Lung microvascular endothelial cell (primary cell): ENCODE results near the gene FAM83G. TPM values are rescaled to one million over a fixed set of nuclear protein-coding genes. Genes with fewer than 3 reads are reported as not detected.
A peak's percentile ranks its signal among the peaks of the same experiment; 100 is the strongest.

Experiments used
- DNase-seq, 2 donors: peaks; one replicate each; pipeline versions ENCODE4 v3.0.0 to v3.0.0-alpha.2; 2010; ENCODE audit warnings: low read depth in 2 of 2
- total RNA-seq: library from RNA; depleted of rRNA; stranded (reverse); fragments of >200 nt; gene quantifications from 2 replicates; pipeline ENCODE4 v1.2.1, GENCODE V29; 2014

Gene FAM83G
- total RNA-seq, 1 donor from 2014 or later: 8.1 TPM

- no peak for DNase-seq
These were observed 33.7 kb downstream of the FAM83G start for GRCh38 chr17:18970582-18971480.

- DNase-seq: peak; percentile 20 to 49
These were observed 35.3 kb downstream of the FAM83G start for GRCh38 chr17:18968945-18969887.

GRCh38 chr17:18968345-18968744 is 36.2 kb downstream of the FAM83G start:
- peak; percentile 63 to 82 for DNase-seq

GRCh38 chr17:18967916-18968315 is 36.6 kb downstream of the FAM83G start:
- DNase-seq: peak; percentile 20 to 22

- DNase-seq: peak; percentile 17 to 31
These were observed 37.5 kb downstream of the FAM83G start for GRCh38 chr17:18966831-18967624.

GRCh38 chr17:18965530-18966236 is 38.9 kb downstream of the FAM83G start:
- peak in 1 of 2 donors; percentile 21 for DNase-seq

- no peak for DNase-seq
These were observed 40.0 kb downstream of the FAM83G start for GRCh38 chr17:18964550-18964949.

GRCh38 chr17:18964018-18964351 is 40.6 kb downstream of the FAM83G start:
- no peak for DNase-seq

- DNase-seq: no peak
These were observed 41.2 kb downstream of the FAM83G start for GRCh38 chr17:18963126-18964017.

- no peak for DNase-seq
These were observed 42.1 kb downstream of the FAM83G start for GRCh38 chr17:18962494-18962815.

GRCh38 chr17:18961634-18962493 is 42.7 kb downstream of the FAM83G start:
- DNase-seq: peak in 1 of 2 donors; percentile 64

GRCh38 chr17:18960803-18961511 is 43.6 kb downstream of the FAM83G start:
- peak; percentile 69 to 77 for DNase-seq

- DNase-seq: no peak
These were observed 44.3 kb downstream of the FAM83G start for GRCh38 chr17:18960241-18960665.

- no peak for DNase-seq
These were observed 44.7 kb downstream of the FAM83G start for GRCh38 chr17:18959845-18960240.

GRCh38 chr17:18959071-18959844 is 45.3 kb downstream of the FAM83G start:
- DNase-seq: no peak

- DNase-seq: no peak
These were observed 46.0 kb downstream of the FAM83G start for GRCh38 chr17:18958611-18959010.

- no peak for DNase-seq
These were observed 46.7 kb downstream of the FAM83G start for GRCh38 chr17:18957831-18958230.
